Measurements from ENCODE around the gene EMILIN1.
"Not testable (repeated sequence)": the region's sequence is repeated elsewhere in the genome, so short reads cannot be mapped to it uniquely, and the experiment has no call there.

- not testable (repeated sequence) for TF ChIP-seq CTCF, POLR2A (IDR thresholded peaks at IDR 0.05)
Measured at GRCh38 chr2:27119330-27119670, 40.9 kb downstream of the EMILIN1 start.

All from lower leg skin (tissue), 3 donors.